HepG2 (cell line): ENCODE measurements around the gene NEURL3. TPM values are rescaled to one million over a fixed set of nuclear protein-coding genes. Genes with fewer than 3 reads are reported as not detected.

ENCODE experiments used
- FOXA3 ChIP-seq: IDR thresholded peaks from 2 replicates; pipeline ENCODE4 v1.6.1; 2016; ENCODE audit warnings: missing genetic modification reagents, missing compliant biosample characterization
- HIVEP1 ChIP-seq: sonication (generic); formaldehyde crosslinking; IDR thresholded peaks from 2 replicates; pipeline ENCODE4 v1.4.0; 2020; ENCODE audit warnings: mild to moderate bottlenecking, missing genetic modification reagents
- JDP2 ChIP-seq: sonication (generic); formaldehyde crosslinking; IDR thresholded peaks from 2 replicates; pipeline ENCODE4 v1.8.1; 2022; ENCODE audit warnings: missing genetic modification reagents, borderline replicate concordance
- MED13 ChIP-seq: sonication (generic); formaldehyde crosslinking; IDR thresholded peaks from 2 replicates; pipeline ENCODE4 v1.5.0; 2020; ENCODE audit warnings: missing genetic modification reagents
- PITX1 ChIP-seq: sonication (generic); formaldehyde crosslinking; IDR thresholded peaks from 2 replicates; pipeline ENCODE4 v1.5.1; 2020; ENCODE audit warnings: mild to moderate bottlenecking, missing genetic modification reagents
- TAF1 ChIP-seq: sonication (generic); formaldehyde crosslinking; IDR thresholded peaks from 2 replicates; pipeline ENCODE4 v1.4.0; 2020; ENCODE audit warnings: missing genetic modification reagents
- ZBTB3 ChIP-seq: sonication (generic); formaldehyde crosslinking; IDR thresholded peaks from 2 replicates; pipeline ENCODE4 v1.4.0; 2020; ENCODE audit warnings: low read depth, mild to moderate bottlenecking, moderate library complexity, missing genetic modification reagents, borderline replicate concordance
- ZBTB42 ChIP-seq: sonication (generic); formaldehyde crosslinking; IDR thresholded peaks from 2 replicates; pipeline ENCODE4 v1.5.0; 2020; ENCODE audit warnings: mild to moderate bottlenecking, missing genetic modification reagents
- ZFYVE20 ChIP-seq: sonication (generic); formaldehyde crosslinking; IDR thresholded peaks from 2 replicates; pipeline ENCODE4 v1.8.0; 2023; ENCODE audit warnings: low read depth, mild to moderate bottlenecking, moderate library complexity, missing genetic modification reagents, borderline replicate concordance
- ZNF329 ChIP-seq: sonication (generic); formaldehyde crosslinking; IDR thresholded peaks from 2 replicates; pipeline ENCODE4 v1.9.0; 2021; ENCODE audit warnings: low read depth, mild to moderate bottlenecking, missing genetic modification reagents
- ZNF367 ChIP-seq: sonication (generic); formaldehyde crosslinking; IDR thresholded peaks from 2 replicates; pipeline ENCODE4 v1.4.0; 2020; ENCODE audit warnings: missing genetic modification reagents, borderline replicate concordance
- ZNF496 ChIP-seq: sonication (generic); formaldehyde crosslinking; IDR thresholded peaks from 2 replicates; pipeline ENCODE4 v1.8.1; 2023; ENCODE audit warnings: mild to moderate bottlenecking, moderate library complexity, missing genetic modification reagents; ENCODE audit not compliant: insufficient replicate concordance
- ZNF615 ChIP-seq: sonication (generic); formaldehyde crosslinking; IDR thresholded peaks from 2 replicates; pipeline ENCODE4 v1.5.0; 2020; ENCODE audit warnings: mild to moderate bottlenecking, missing genetic modification reagents, borderline replicate concordance
- ZNF850 ChIP-seq: sonication (generic); formaldehyde crosslinking; conservative IDR thresholded peaks from 2 replicates; pipeline ENCODE4 v1.9.0; 2021; ENCODE audit warnings: mild to moderate bottlenecking, missing genetic modification reagents
- ZSCAN30 ChIP-seq: sonication (generic); formaldehyde crosslinking; IDR thresholded peaks from 2 replicates; pipeline ENCODE4 v1.5.0; 2020; ENCODE audit warnings: mild to moderate bottlenecking, missing genetic modification reagents
- polyA plus RNA-seq, 8 experiments: library from polyadenylated mRNA; depleted of rRNA in 3 of 8; stranded (reverse) in 7 of 8; unstranded in 1 of 8; fragments of >200 nt; fragmentation: Illumina TruSeq in 4 of 8; extraction: Trizol in 4 of 8; gene quantifications; 2 replicates each; pipeline versions ENCODE4 v1.2.1 to v1.2.3, GENCODE V29; 2011 to 2016; ENCODE audit warnings: low read depth in 4 of 8, missing spikeins in 1 of 8, mixed read lengths in 1 of 8; ENCODE audit not compliant: insufficient read depth in 1 of 8
- total RNA-seq, 5 experiments: library from RNA; depleted of rRNA; stranded (reverse); fragments of >200 nt; fragmentation: Illumina TruSeq; extraction: Trizol; gene quantifications; 2 replicates each; pipeline ENCODE4 v1.2.3, GENCODE V29; 2016; ENCODE audit warnings: low read depth in 1 of 5
- TF ChIP-seq, protein P1 (sequence below): sonication (generic); formaldehyde crosslinking; IDR thresholded peaks from 2 replicates; pipeline ENCODE4 v1.9.0; 2021; ENCODE audit warnings: missing genetic modification reagents, mild to moderate bottlenecking, borderline replicate concordance
- TF ChIP-seq, protein P2 (sequence below): sonication (generic); formaldehyde crosslinking; IDR thresholded peaks from 2 replicates; pipeline ENCODE4 v1.4.0; 2020; ENCODE audit warnings: low read depth, mild to moderate bottlenecking, missing genetic modification reagents
- TF ChIP-seq, protein P3 (sequence below): sonication (generic); formaldehyde crosslinking; IDR thresholded peaks from 2 replicates; pipeline ENCODE4 v1.4.0; 2020; ENCODE audit warnings: mild to moderate bottlenecking, missing genetic modification reagents
- TF ChIP-seq, protein P4 (sequence below): IDR thresholded peaks from 2 replicates; pipeline ENCODE4 v1.6.1; 2012; ENCODE audit warnings: low read length, improper control_type of control experiment

NEURL3 gene
- total and polyA plus RNA-seq, 2 of the 13 experiments (the other 11 are each of a cell fraction or from before 2014, with no cell fraction given) = 0.16 to 1.2 TPM

DNA sequence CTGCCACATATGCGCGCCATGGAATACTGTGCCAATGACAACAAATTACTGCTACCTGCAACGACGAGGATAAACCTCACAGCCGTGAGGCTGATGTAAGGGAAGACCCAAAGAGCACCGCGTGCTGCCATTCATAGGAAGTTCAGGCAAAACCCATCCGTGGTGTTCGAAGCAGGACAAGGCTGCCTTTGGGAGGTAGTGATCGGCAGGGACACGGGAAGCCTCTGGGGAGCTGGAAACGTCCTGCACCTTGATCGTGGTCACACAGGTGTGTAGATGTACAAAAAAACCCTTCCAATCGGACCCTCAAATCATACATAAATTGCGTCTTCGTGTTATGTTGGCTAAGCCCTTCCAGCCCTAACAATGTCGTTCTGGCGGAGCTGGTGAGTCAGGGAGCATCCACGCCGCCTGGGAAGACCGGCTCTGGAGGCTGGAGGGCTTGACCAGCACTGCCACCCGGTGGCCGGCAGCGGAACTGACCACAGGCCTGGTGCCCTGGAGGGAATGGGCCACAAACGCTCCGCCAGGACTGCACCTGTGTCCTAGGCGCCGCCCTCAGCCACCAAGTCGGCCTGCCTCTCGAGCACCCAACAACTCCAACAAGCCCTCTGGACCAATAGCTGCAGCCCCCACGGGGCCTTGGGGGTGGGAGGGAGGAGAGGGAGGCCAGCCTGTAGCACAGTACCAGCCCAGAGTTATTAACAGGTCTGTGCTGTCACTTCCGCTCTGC is 4.1 kb upstream of the NEURL3 start (continued):
- TF ChIP-seq, protein P1, sequence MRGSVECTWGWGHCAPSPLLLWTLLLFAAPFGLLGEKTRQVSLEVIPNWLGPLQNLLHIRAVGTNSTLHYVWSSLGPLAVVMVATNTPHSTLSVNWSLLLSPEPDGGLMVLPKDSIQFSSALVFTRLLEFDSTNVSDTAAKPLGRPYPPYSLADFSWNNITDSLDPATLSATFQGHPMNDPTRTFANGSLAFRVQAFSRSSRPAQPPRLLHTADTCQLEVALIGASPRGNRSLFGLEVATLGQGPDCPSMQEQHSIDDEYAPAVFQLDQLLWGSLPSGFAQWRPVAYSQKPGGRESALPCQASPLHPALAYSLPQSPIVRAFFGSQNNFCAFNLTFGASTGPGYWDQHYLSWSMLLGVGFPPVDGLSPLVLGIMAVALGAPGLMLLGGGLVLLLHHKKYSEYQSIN (CRISPR knock-in tag) = no peak
- no peak for TF ChIP-seq PITX1
- TF ChIP-seq ZNF850 (CRISPR knock-in tag) = no peak
- TF ChIP-seq, protein P2, sequence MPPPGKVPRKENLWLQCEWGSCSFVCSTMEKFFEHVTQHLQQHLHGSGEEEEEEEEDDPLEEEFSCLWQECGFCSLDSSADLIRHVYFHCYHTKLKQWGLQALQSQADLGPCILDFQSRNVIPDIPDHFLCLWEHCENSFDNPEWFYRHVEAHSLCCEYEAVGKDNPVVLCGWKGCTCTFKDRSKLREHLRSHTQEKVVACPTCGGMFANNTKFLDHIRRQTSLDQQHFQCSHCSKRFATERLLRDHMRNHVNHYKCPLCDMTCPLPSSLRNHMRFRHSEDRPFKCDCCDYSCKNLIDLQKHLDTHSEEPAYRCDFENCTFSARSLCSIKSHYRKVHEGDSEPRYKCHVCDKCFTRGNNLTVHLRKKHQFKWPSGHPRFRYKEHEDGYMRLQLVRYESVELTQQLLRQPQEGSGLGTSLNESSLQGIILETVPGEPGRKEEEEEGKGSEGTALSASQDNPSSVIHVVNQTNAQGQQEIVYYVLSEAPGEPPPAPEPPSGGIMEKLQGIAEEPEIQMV (CRISPR knock-in tag) = no peak
- TF ChIP-seq ZBTB42 (CRISPR knock-in tag) = no peak
- TF ChIP-seq TAF1 = no peak
- peak; percentile 56 for TF ChIP-seq FOXA3
- TF ChIP-seq MED13 = peak; percentile 53; the same call in 1 of the 2 replicates
- TF ChIP-seq HIVEP1 (CRISPR knock-in tag) = peak; percentile 86; the same call in 1 of the 2 replicates
- no peak for TF ChIP-seq ZNF367 (CRISPR knock-in tag)
- no peak for TF ChIP-seq JDP2 (CRISPR knock-in tag)
- TF ChIP-seq, protein P3, sequence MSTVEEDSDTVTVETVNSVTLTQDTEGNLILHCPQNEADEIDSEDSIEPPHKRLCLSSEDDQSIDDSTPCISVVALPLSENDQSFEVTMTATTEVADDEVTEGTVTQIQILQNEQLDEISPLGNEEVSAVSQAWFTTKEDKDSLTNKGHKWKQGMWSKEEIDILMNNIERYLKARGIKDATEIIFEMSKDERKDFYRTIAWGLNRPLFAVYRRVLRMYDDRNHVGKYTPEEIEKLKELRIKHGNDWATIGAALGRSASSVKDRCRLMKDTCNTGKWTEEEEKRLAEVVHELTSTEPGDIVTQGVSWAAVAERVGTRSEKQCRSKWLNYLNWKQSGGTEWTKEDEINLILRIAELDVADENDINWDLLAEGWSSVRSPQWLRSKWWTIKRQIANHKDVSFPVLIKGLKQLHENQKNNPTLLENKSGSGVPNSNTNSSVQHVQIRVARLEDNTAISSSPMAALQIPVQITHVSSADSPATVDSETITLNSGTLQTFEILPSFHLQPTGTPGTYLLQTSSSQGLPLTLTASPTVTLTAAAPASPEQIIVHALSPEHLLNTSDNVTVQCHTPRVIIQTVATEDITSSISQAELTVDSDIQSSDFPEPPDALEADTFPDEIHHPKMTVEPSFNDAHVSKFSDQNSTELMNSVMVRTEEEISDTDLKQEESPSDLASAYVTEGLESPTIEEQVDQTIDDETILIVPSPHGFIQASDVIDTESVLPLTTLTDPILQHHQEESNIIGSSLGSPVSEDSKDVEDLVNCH (CRISPR knock-in tag) = no peak
- TF ChIP-seq ZBTB3 (CRISPR knock-in tag) = no peak
- no peak for TF ChIP-seq ZNF496 (CRISPR knock-in tag)
- no peak for TF ChIP-seq ZNF615 (CRISPR knock-in tag)
- no peak for TF ChIP-seq ZNF329 (CRISPR knock-in tag)
- TF ChIP-seq, protein P4, sequence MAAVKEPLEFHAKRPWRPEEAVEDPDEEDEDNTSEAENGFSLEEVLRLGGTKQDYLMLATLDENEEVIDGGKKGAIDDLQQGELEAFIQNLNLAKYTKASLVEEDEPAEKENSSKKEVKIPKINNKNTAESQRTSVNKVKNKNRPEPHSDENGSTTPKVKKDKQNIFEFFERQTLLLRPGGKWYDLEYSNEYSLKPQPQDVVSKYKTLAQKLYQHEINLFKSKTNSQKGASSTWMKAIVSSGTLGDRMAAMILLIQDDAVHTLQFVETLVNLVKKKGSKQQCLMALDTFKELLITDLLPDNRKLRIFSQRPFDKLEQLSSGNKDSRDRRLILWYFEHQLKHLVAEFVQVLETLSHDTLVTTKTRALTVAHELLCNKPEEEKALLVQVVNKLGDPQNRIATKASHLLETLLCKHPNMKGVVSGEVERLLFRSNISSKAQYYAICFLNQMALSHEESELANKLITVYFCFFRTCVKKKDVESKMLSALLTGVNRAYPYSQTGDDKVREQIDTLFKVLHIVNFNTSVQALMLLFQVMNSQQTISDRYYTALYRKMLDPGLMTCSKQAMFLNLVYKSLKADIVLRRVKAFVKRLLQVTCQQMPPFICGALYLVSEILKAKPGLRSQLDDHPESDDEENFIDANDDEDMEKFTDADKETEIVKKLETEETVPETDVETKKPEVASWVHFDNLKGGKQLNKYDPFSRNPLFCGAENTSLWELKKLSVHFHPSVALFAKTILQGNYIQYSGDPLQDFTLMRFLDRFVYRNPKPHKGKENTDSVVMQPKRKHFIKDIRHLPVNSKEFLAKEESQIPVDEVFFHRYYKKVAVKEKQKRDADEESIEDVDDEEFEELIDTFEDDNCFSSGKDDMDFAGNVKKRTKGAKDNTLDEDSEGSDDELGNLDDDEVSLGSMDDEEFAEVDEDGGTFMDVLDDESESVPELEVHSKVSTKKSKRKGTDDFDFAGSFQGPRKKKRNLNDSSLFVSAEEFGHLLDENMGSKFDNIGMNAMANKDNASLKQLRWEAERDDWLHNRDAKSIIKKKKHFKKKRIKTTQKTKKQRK = no peak
- TF ChIP-seq ZFYVE20 = no peak
- TF ChIP-seq ZSCAN30 (CRISPR knock-in tag) = no peak
